HepG2 (cell line): ENCODE results near the gene ERC1. TPM values are rescaled to one million over a fixed set of nuclear protein-coding genes. Genes with fewer than 3 reads are reported as not detected.

ENCODE experiments used
- ATF7 ChIP-seq, 2 experiments: fragments of 450-650 bp in 1 of 2; sonication (generic) in 1 of 2; formaldehyde crosslinking in 1 of 2; IDR thresholded peaks; 2 replicates each; pipeline versions ENCODE4 v1.4.0 to v1.6.1; 2016 to 2020; ENCODE audit warnings: antibody characterized with exemption in 1 of 2, mild to moderate bottlenecking in 1 of 2, missing genetic modification reagents in 1 of 2
- BHLHE40 ChIP-seq: IDR thresholded peaks from 2 replicates; pipeline ENCODE4 v1.6.1; 2011; ENCODE audit warnings: low read length, improper control_type of control experiment
- CBX2 ChIP-seq, 2 experiments: fragments of 200-600 bp in 1 of 2; sonication (generic); formaldehyde crosslinking in 1 of 2; IDR thresholded peaks; 2 replicates each; pipeline versions ENCODE4 v1.7.0 to v1.8.1; 2018 to 2022; ENCODE audit warnings: low read depth in 2 of 2, low read length in 1 of 2, mild to moderate bottlenecking in 1 of 2, missing genetic modification reagents in 1 of 2
- CENPT ChIP-seq: sonication (generic); formaldehyde crosslinking; IDR thresholded peaks from 2 replicates; pipeline ENCODE4 v1.8.0; 2022; ENCODE audit warnings: low read depth, mild to moderate bottlenecking, moderate library complexity, missing genetic modification reagents
- IKZF4 ChIP-seq: sonication (generic); formaldehyde crosslinking; IDR thresholded peaks from 2 replicates; pipeline ENCODE4 v1.5.1; 2020; ENCODE audit warnings: borderline replicate concordance, mild to moderate bottlenecking, low read depth, missing genetic modification reagents; ENCODE audit errors: not compliant biosample characterization
- KAT7 ChIP-seq: IDR thresholded peaks from 2 replicates; pipeline ENCODE4 v1.6.1; 2018; ENCODE audit warnings: borderline replicate concordance, missing compliant biosample characterization
- KDM5B ChIP-seq: sonication (generic); formaldehyde crosslinking; IDR thresholded peaks from 2 replicates; pipeline ENCODE4 v1.4.0; 2020; ENCODE audit warnings: missing genetic modification reagents, mild to moderate bottlenecking, borderline replicate concordance
- KLF6 ChIP-seq: IDR thresholded peaks from 2 replicates; pipeline ENCODE4 v1.8.0; 2016; ENCODE audit warnings: missing biosample characterization, missing genetic modification reagents
- MAFK ChIP-seq, 2 experiments: IDR thresholded peaks in 1 of 2; conservative IDR thresholded peaks in 1 of 2; 2 replicates each; pipeline ENCODE4 v1.6.1; 2011; ENCODE audit warnings: improper control_type of control experiment in 2 of 2, low read length in 2 of 2
- PHF5A ChIP-seq: IDR thresholded peaks from one replicate; pipeline ENCODE4 v1.6.1; 2018; ENCODE audit warnings: low read depth, missing genetic modification reagents; ENCODE audit not compliant: unreplicated experiment
- PRMT3 ChIP-seq: sonication (generic); formaldehyde crosslinking; IDR thresholded peaks from 2 replicates; pipeline ENCODE4 v1.8.1; 2022; ENCODE audit warnings: low read depth, mild to moderate bottlenecking, moderate library complexity, missing genetic modification reagents, borderline replicate concordance
- SIN3A ChIP-seq: IDR thresholded peaks from 2 replicates; pipeline ENCODE4 v1.6.1; 2011; ENCODE audit warnings: low read depth, mild to moderate bottlenecking, control low read depth, low read length, borderline replicate concordance
- TEAD2 ChIP-seq: sonication (generic); formaldehyde crosslinking; IDR thresholded peaks from 2 replicates; pipeline ENCODE4 v1.9.0; 2021; ENCODE audit warnings: missing genetic modification reagents
- TGIF2 ChIP-seq: IDR thresholded peaks from 2 replicates; pipeline ENCODE4 v1.6.1; 2016; ENCODE audit warnings: control low read depth, missing compliant biosample characterization
- ZMYM2 ChIP-seq: sonication (generic); formaldehyde crosslinking; IDR thresholded peaks from 2 replicates; pipeline ENCODE4 v1.8.0; 2022; ENCODE audit warnings: mild to moderate bottlenecking, missing genetic modification reagents
- ZNF17 ChIP-seq: sonication (generic); formaldehyde crosslinking; IDR thresholded peaks from 2 replicates; pipeline ENCODE4 v1.5.0; 2020; ENCODE audit warnings: mild to moderate bottlenecking, missing genetic modification reagents
- ZNF24 ChIP-seq: fragments of 450-650 bp; IDR thresholded peaks from 2 replicates; pipeline ENCODE4 v1.6.1; 2017; ENCODE audit warnings: antibody characterized with exemption, mild to moderate bottlenecking
- ZNF296 ChIP-seq: sonication (generic); formaldehyde crosslinking; conservative IDR thresholded peaks from 2 replicates; pipeline ENCODE4 v1.5.0; 2020; ENCODE audit warnings: mild to moderate bottlenecking, missing genetic modification reagents
- ZNF446 ChIP-seq: sonication (generic); formaldehyde crosslinking; IDR thresholded peaks from 2 replicates; pipeline ENCODE4 v1.5.0; 2020; ENCODE audit warnings: mild to moderate bottlenecking, missing genetic modification reagents
- ZNF562 ChIP-seq: sonication (generic); formaldehyde crosslinking; IDR thresholded peaks from 2 replicates; pipeline ENCODE4 v1.8.0; 2022; ENCODE audit warnings: missing genetic modification reagents, borderline replicate concordance
- polyA plus RNA-seq, 8 experiments: library from polyadenylated mRNA; depleted of rRNA in 3 of 8; stranded (reverse) in 7 of 8; unstranded in 1 of 8; fragments of >200 nt; fragmentation: Illumina TruSeq in 4 of 8; extraction: Trizol in 4 of 8; gene quantifications; 2 replicates each; pipeline versions ENCODE4 v1.2.1 to v1.2.3, GENCODE V29; 2011 to 2016; ENCODE audit warnings: low read depth in 4 of 8, missing spikeins in 1 of 8, mixed read lengths in 1 of 8; ENCODE audit not compliant: insufficient read depth in 1 of 8
- total RNA-seq, 5 experiments: library from RNA; depleted of rRNA; stranded (reverse); fragments of >200 nt; fragmentation: Illumina TruSeq; extraction: Trizol; gene quantifications; 2 replicates each; pipeline ENCODE4 v1.2.3, GENCODE V29; 2016; ENCODE audit warnings: low read depth in 1 of 5
- TF ChIP-seq, protein P1 (sequence below): sonication (generic); formaldehyde crosslinking; IDR thresholded peaks from 2 replicates; pipeline ENCODE4 v1.4.0; 2020; ENCODE audit warnings: mild to moderate bottlenecking, missing genetic modification reagents, borderline replicate concordance
- TF ChIP-seq, protein P2 (sequence below): sonication (generic); formaldehyde crosslinking; IDR thresholded peaks from 2 replicates; pipeline ENCODE4 v1.4.0; 2020; ENCODE audit warnings: missing genetic modification reagents, borderline replicate concordance

ERC1 gene
- total and polyA plus RNA-seq, 2 of the 13 experiments (the other 11 are each of a cell fraction or from before 2014, with no cell fraction given): 6.1 to 12.4 TPM

DNA sequence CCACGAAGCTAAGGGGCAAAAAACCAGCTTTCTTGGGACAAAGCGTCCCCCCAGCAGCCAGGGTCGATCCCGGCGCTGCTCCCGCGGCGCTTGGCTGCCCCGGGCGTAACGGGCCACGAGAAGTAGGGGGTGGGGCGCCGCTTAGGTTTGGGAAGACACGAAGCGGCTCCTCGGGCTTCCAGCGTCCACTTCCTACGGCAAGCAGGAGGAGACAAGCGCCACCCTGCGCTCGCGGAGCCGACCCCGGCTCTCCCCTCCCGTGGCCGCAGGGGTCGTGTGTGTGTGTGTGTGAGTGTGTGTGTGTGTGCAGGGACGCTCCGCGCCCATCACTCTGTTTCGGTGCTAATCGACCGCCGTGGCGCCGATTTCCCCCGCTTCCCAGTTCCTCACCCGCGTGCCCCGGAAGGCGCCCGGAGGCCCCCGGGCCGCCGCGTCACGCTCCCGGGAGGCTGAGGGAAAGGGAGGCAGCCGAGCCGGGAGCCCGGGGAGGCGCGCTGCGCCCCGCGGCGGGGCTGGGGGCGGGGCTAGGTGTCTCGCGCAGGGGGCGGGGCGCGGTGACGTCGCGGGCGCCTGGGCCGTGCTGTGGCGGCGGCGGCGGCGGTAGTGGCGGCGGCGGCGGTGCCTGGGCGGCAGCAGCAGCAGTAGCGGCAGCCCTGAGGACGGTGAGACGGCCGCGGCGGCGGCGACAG, at the start of gene ERC1 (continued):
- no peak for TF ChIP-seq MAFK (conservative IDR thresholded peaks at IDR 0.05 in 1 of 2, IDR thresholded peaks at IDR 0.05 in 1 of 2; ENCODE audit: low read length in 2 of 2)
- TF ChIP-seq, protein P1, sequence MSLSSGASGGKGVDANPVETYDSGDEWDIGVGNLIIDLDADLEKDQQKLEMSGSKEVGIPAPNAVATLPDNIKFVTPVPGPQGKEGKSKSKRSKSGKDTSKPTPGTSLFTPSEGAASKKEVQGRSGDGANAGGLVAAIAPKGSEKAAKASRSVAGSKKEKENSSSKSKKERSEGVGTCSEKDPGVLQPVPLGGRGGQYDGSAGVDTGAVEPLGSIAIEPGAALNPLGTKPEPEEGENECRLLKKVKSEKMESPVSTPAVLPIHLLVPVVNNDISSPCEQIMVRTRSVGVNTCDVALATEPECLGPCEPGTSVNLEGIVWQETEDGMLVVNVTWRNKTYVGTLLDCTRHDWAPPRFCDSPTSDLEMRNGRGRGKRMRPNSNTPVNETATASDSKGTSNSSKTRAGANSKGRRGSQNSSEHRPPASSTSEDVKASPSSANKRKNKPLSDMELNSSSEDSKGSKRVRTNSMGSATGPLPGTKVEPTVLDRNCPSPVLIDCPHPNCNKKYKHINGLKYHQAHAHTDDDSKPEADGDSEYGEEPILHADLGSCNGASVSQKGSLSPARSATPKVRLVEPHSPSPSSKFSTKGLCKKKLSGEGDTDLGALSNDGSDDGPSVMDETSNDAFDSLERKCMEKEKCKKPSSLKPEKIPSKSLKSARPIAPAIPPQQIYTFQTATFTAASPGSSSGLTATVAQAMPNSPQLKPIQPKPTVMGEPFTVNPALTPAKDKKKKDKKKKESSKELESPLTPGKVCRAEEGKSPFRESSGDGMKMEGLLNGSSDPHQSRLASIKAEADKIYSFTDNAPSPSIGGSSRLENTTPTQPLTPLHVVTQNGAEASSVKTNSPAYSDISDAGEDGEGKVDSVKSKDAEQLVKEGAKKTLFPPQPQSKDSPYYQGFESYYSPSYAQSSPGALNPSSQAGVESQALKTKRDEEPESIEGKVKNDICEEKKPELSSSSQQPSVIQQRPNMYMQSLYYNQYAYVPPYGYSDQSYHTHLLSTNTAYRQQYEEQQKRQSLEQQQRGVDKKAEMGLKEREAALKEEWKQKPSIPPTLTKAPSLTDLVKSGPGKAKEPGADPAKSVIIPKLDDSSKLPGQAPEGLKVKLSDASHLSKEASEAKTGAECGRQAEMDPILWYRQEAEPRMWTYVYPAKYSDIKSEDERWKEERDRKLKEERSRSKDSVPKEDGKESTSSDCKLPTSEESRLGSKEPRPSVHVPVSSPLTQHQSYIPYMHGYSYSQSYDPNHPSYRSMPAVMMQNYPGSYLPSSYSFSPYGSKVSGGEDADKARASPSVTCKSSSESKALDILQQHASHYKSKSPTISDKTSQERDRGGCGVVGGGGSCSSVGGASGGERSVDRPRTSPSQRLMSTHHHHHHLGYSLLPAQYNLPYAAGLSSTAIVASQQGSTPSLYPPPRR (CRISPR knock-in tag): no peak
- peak; percentile 71; the same call in 1 of the 2 replicates for TF ChIP-seq CENPT (CRISPR knock-in tag)
- TF ChIP-seq ZNF446 (CRISPR knock-in tag): 0 out of 2 replicates have a peak, but pooled peaks have one; percentile 72
- TF ChIP-seq ZNF562 (CRISPR knock-in tag): no peak
- TF ChIP-seq ZMYM2 (CRISPR knock-in tag): peak; percentile 64; the same call in 1 of the 2 replicates
- no peak for TF ChIP-seq CBX2 (IDR thresholded peaks at IDR 0.05; ENCODE audit: low read depth, low read length)
- no peak for TF ChIP-seq CBX2 (CRISPR knock-in tag; IDR thresholded peaks at IDR 0.05; ENCODE audit: low read depth)
- no peak for TF ChIP-seq TEAD2
- no peak for TF ChIP-seq BHLHE40
- peak; percentile 75; the same call in 1 of the 2 replicates for TF ChIP-seq SIN3A
- TF ChIP-seq ATF7 (IDR thresholded peaks at IDR 0.05): no peak
- peak; percentile 51 for TF ChIP-seq ATF7 (CRISPR knock-in tag; IDR thresholded peaks at IDR 0.05)
- peak; percentile 55; the same call in 1 of the 2 replicates for TF ChIP-seq KLF6 (CRISPR knock-in tag)
- no peak for TF ChIP-seq ZNF24
- no peak for TF ChIP-seq IKZF4
- no peak for TF ChIP-seq ZNF17 (CRISPR knock-in tag)
- TF ChIP-seq KAT7 (CRISPR knock-in tag): peak; percentile 49; the same call in 1 of the 2 replicates
- no peak for TF ChIP-seq PHF5A (CRISPR knock-in tag)
- TF ChIP-seq PRMT3: peak; percentile 28
- TF ChIP-seq KDM5B (CRISPR knock-in tag): peak; percentile 88; the same call in 1 of the 2 replicates
- peak; percentile 43; the same call in 1 of the 2 replicates for TF ChIP-seq TGIF2 (CRISPR knock-in tag)
- TF ChIP-seq, protein P2, sequence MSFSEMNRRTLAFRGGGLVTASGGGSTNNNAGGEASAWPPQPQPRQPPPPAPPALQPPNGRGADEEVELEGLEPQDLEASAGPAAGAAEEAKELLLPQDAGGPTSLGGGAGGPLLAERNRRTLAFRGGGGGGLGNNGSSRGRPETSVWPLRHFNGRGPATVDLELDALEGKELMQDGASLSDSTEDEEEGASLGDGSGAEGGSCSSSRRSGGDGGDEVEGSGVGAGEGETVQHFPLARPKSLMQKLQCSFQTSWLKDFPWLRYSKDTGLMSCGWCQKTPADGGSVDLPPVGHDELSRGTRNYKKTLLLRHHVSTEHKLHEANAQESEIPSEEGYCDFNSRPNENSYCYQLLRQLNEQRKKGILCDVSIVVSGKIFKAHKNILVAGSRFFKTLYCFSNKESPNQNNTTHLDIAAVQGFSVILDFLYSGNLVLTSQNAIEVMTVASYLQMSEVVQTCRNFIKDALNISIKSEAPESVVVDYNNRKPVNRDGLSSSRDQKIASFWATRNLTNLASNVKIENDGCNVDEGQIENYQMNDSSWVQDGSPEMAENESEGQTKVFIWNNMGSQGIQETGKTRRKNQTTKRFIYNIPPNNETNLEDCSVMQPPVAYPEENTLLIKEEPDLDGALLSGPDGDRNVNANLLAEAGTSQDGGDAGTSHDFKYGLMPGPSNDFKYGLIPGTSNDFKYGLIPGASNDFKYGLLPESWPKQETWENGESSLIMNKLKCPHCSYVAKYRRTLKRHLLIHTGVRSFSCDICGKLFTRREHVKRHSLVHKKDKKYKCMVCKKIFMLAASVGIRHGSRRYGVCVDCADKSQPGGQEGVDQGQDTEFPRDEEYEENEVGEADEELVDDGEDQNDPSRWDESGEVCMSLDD (CRISPR knock-in tag): 0 out of 2 replicates have a peak, but pooled peaks have one; percentile 8
- no peak for TF ChIP-seq ZNF296 (CRISPR knock-in tag)
